Measurements from ENCODE around the gene GRM2. TPM values are rescaled to one million over a fixed set of nuclear protein-coding genes. Genes with fewer than 3 reads are reported as not detected.

The GRM2 gene
- total and polyA plus RNA-seq, 2 experiments from 2014 or later = 1.1 TPM; not detected in 1

DNA sequence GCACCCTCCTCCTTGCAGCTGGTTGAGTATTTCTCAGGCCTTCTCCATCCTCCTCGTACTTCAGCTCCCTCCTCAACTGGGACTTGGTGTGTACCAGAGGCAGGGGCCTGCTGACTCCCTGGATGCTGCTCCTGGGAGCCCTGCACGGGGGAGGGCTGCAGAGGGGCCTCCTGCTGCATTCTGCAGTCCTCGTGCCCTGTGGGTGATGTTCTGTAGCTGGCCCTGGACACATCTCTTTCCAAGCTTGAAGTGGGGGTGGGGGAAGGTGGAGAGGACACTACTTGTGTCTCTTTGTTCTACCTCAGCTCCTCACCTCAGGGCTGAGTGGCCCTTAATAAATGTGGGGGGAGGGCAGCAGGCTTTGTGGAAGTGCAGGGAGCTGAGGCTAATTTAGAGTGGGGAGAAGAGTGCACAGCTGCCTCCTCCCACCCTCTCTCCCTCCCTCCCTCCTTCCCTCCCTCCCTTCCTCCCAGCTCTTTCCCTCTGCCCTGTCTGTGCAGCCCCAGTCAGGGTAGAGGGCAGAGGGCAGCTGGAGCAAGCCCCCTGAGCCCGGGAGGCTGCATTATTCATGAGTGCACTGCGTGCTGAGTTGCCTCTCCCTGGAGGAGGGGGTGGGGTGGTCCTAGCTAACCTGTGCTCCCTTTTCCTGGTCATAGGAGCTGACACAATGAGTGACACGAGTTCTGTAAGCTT, 3.7 kb upstream of the GRM2 start:
- TF ChIP-seq EZH2phosphoT487 (IDR thresholded peaks at IDR 0.05; ENCODE audit: insufficient read depth, low read depth) = no peak
- TF ChIP-seq EZH2 (IDR thresholded peaks at IDR 0.05; ENCODE audit: insufficient read depth, poor library complexity, severe bottlenecking) = no peak
- H3K4me1 ChIP-seq (ENCODE audit: insufficient read depth) = no peaks in the 10 kb centered on the region
- no peaks in the 10 kb centered on the region for H3K9me3 ChIP-seq (ENCODE audit: low read depth)
- H3K27me3 ChIP-seq (replicated peaks; ENCODE audit: insufficient read depth) = no peaks in the 10 kb centered on the region
- H2AFZ ChIP-seq = no peak overlapping the region
- no peaks in the 10 kb centered on the region for H3F3A ChIP-seq (ENCODE audit: insufficient read depth)
- H3K9ac ChIP-seq = no peak overlapping the region
- no peak overlapping the region for H3K27ac ChIP-seq
- no peak for DNase-seq
- no peaks in the 10 kb centered on the region for H3K9me2 ChIP-seq (ENCODE audit: insufficient read depth)
- WGBS, 2 experiments (ENCODE audit: low coverage in 1 of 2, low lambda C conversion rate in 2 of 2, missing lambda C conversion rate in 2 of 2) = 65% methylated on average over 6 of the region's 6 CpGs
- H3K4me3 ChIP-seq = no peak overlapping the region
- H3K4me2 ChIP-seq (ENCODE audit: unreplicated experiment) = no peak overlapping the region
- H3K36me3 ChIP-seq (ENCODE audit: low read depth) = no peaks in the 10 kb centered on the region
- no peaks in the 10 kb centered on the region for H4K20me1 ChIP-seq (ENCODE audit: insufficient read depth)
- no peaks in the 10 kb centered on the region for H3K79me2 ChIP-seq (ENCODE audit: insufficient read depth)
- in situ Hi-C loops (cut with MboI) = no loop called here

DNA sequence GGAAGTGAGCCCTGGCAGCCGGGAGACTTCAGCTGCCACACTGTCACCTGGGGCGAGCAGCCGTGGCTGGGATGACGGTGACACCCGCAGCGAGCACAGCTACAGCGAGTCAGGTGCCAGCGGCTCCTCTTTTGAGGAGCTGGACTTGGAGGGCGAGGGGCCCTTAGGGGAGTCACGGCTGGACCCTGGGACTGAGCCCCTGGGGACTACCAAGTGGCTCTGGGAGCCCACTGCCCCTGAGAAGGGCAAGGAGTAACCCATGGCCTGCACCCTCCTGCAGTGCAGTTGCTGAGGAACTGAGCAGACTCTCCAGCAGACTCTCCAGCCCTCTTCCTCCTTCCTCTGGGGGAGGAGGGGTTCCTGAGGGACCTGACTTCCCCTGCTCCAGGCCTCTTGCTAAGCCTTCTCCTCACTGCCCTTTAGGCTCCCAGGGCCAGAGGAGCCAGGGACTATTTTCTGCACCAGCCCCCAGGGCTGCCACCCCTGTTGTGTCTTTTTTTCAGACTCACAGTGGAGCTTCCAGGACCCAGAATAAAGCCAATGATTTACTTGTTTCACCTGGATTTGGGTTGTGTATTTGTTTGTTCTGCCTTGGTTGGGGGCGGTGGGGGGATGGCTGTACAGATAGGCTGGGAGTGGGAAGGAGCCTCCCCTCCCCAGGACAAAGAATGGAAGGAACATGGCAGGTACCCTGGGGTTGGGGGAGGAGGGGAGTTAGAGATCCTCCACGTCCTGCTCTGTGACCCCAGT, 2.9 kb upstream of the GRM2 start:
- 75 to 84% methylated on average over 12 of the region's 12 CpGs for WGBS, 2 experiments (ENCODE audit: low coverage in 1 of 2, low lambda C conversion rate in 2 of 2, missing lambda C conversion rate in 2 of 2)
- H3K27me3 ChIP-seq (replicated peaks; ENCODE audit: insufficient read depth) = no peaks in the 10 kb centered on the region
- no peak overlapping the region for H3K4me2 ChIP-seq (ENCODE audit: unreplicated experiment)
- in situ Hi-C loops (cut with MboI) = no loop called here
- no peak overlapping the region for H3K27ac ChIP-seq
- no peaks in the 10 kb centered on the region for H4K20me1 ChIP-seq (ENCODE audit: insufficient read depth)
- no peaks in the 10 kb centered on the region for H3K9me3 ChIP-seq (ENCODE audit: low read depth)
- H3K4me3 ChIP-seq = no peak overlapping the region
- TF ChIP-seq EZH2 (IDR thresholded peaks at IDR 0.05; ENCODE audit: insufficient read depth, poor library complexity, severe bottlenecking) (no peak), EZH2phosphoT487 (IDR thresholded peaks at IDR 0.05; ENCODE audit: insufficient read depth, low read depth) (no peak)
- no peaks in the 10 kb centered on the region for H3F3A ChIP-seq (ENCODE audit: insufficient read depth)
- no peak overlapping the region for H3K9ac ChIP-seq
- H3K9me2 ChIP-seq (ENCODE audit: insufficient read depth) = no peaks in the 10 kb centered on the region
- no peak overlapping the region for H2AFZ ChIP-seq
- no peaks in the 10 kb centered on the region for H3K36me3 ChIP-seq (ENCODE audit: low read depth)
- H3K79me2 ChIP-seq (ENCODE audit: insufficient read depth) = no peaks in the 10 kb centered on the region
- H3K4me1 ChIP-seq (ENCODE audit: insufficient read depth) = no peaks in the 10 kb centered on the region
- no peak for DNase-seq

DNA sequence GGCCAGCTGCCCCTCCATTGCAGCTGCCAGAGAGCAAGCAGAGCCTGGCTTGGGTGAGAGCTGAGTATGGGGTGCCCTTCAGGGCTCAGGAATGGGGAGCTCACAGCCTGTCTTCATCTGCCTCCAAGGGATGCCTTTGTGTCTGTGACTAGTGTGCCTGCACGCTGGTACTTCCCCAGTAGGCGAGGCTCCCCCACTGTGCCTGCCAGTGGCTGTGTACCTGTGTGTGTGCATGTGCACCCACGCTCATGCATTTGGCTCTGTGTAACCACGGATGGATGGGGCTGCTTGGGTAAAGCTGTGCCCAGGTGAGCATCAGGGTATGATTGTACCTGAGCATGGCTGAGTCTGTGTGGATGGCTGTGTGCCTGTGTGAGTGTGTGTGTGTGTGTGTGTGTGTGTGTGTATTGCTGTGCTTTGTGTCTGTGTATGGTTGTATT, 2.3 kb upstream of the GRM2 start:
- H3K9me3 ChIP-seq (ENCODE audit: low read depth) = no peaks in the 10 kb centered on the region
- H3K4me2 ChIP-seq (ENCODE audit: unreplicated experiment) = no peak overlapping the region
- in situ Hi-C loops (cut with MboI) = no loop called here
- WGBS, 2 experiments (ENCODE audit: low coverage in 1 of 2, low lambda C conversion rate in 2 of 2, missing lambda C conversion rate in 2 of 2) = 88 to 93% methylated on average over 4 of the region's 4 CpGs
- no peaks in the 10 kb centered on the region for H3K79me2 ChIP-seq (ENCODE audit: insufficient read depth)
- DNase-seq = no peak
- H3K9me2 ChIP-seq (ENCODE audit: insufficient read depth) = no peaks in the 10 kb centered on the region
- no peaks in the 10 kb centered on the region for H3F3A ChIP-seq (ENCODE audit: insufficient read depth)
- no peak overlapping the region for H3K9ac ChIP-seq
- H3K27me3 ChIP-seq (replicated peaks; ENCODE audit: insufficient read depth) = no peaks in the 10 kb centered on the region
- H3K36me3 ChIP-seq (ENCODE audit: low read depth) = no peaks in the 10 kb centered on the region
- no peaks in the 10 kb centered on the region for H4K20me1 ChIP-seq (ENCODE audit: insufficient read depth)
- no peak for TF ChIP-seq EZH2 (IDR thresholded peaks at IDR 0.05; ENCODE audit: insufficient read depth, poor library complexity, severe bottlenecking)
- no peak for TF ChIP-seq EZH2phosphoT487 (IDR thresholded peaks at IDR 0.05; ENCODE audit: insufficient read depth, low read depth)
- no peak overlapping the region for H2AFZ ChIP-seq
- no peak overlapping the region for H3K27ac ChIP-seq
- no peaks in the 10 kb centered on the region for H3K4me1 ChIP-seq (ENCODE audit: insufficient read depth)
- no peak overlapping the region for H3K4me3 ChIP-seq

DNA sequence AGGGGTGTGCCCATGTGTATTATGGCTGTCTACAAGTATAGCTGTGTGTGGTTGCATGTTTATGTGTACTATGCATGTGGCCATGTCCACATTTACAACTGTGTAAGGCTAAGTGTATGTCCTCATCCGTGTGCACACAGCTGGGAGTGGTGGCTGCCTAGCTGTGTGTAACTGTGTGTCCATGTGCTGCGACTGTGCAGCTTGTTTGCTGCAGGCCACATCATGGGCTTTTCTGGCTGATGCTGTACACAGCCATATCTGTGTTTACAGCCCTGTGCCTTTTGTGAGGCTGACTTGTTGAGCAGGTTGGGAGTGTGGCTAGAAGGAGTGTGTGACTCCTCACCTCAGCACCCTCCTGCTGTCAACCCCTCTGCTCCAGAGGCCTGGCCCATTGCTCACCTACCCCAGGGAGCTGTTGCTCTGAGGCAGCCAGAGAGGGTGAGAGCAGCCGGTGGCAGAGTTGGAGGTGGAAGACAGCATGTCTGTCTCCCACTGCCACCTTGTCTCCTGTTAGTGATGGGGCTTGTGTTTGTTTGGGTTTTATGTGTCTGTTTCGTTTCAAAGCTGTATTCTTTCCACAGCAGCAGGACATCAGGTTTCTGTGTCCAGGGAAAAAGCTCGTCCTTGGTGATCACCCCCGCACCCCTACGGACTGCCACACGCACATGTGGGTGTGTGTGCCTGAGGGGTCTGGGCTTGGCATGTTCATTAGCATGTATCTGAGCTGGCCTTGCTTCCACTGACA, 1.4 kb upstream of the GRM2 start:
- Histone ChIP-seq H4K20me1 (ENCODE audit: insufficient read depth) (no peaks in the 10 kb centered on the region), H3K27ac (no peak overlapping the region), H3K4me3 (no peak overlapping the region), H3K79me2 (ENCODE audit: insufficient read depth) (no peaks in the 10 kb centered on the region), H3K36me3 (ENCODE audit: low read depth) (no peaks in the 10 kb centered on the region), H3K9me2 (ENCODE audit: insufficient read depth) (no peaks in the 10 kb centered on the region), H2AFZ (no peak overlapping the region), H3K9me3 (ENCODE audit: low read depth) (no peaks in the 10 kb centered on the region), H3K27me3 (replicated peaks; ENCODE audit: insufficient read depth) (no peaks in the 10 kb centered on the region), H3K4me2 (ENCODE audit: unreplicated experiment) (no peak overlapping the region), H3F3A (ENCODE audit: insufficient read depth) (no peaks in the 10 kb centered on the region), H3K4me1 (ENCODE audit: insufficient read depth) (no peaks in the 10 kb centered on the region), H3K9ac (no peak overlapping the region)
- 71 to 75% methylated on average over 8 of the region's 8 CpGs for WGBS, 2 experiments (ENCODE audit: low coverage in 1 of 2, low lambda C conversion rate in 2 of 2, missing lambda C conversion rate in 2 of 2)
- DNase-seq = no peak
- in situ Hi-C loops (cut with MboI) = no loop called here
- TF ChIP-seq EZH2 (IDR thresholded peaks at IDR 0.05; ENCODE audit: insufficient read depth, poor library complexity, severe bottlenecking) = no peak
- no peak for TF ChIP-seq EZH2phosphoT487 (IDR thresholded peaks at IDR 0.05; ENCODE audit: insufficient read depth, low read depth)

All from GM23248 (cell line).